Measurements from ENCODE around the gene BCO1.

BCO1 gene

DNA sequence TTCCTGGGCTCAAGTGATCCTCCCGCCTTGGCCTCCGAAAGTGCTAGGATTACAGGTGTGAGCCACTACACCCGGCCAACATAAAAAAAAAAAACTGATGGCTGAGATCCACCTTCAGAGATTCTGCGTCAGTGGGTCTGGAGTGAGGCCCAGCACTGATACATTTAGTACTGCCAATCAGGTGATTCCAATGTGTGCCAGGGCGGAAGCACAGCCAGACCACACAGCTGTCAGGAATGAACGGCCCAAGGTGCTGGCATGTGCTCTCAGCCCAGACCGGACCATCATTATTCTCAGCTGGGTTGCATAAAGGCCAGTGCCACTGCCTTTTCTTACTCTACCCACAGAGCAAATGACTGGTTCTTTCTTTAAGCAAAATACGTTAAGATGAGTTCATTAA, 1.2 kb upstream of the BCO1 start:
- DNase-seq: no peak

GRCh38 chr16:81237942-81238295, 570 bp upstream of the BCO1 start:
- no peak for DNase-seq

GRCh38 chr16:81239367-81240121, 1.1 kb downstream of the BCO1 start:
- DNase-seq: no peak

GRCh38 chr16:81241706-81242105, 3.2 kb downstream of the BCO1 start:
- no peak for DNase-seq

DNA sequence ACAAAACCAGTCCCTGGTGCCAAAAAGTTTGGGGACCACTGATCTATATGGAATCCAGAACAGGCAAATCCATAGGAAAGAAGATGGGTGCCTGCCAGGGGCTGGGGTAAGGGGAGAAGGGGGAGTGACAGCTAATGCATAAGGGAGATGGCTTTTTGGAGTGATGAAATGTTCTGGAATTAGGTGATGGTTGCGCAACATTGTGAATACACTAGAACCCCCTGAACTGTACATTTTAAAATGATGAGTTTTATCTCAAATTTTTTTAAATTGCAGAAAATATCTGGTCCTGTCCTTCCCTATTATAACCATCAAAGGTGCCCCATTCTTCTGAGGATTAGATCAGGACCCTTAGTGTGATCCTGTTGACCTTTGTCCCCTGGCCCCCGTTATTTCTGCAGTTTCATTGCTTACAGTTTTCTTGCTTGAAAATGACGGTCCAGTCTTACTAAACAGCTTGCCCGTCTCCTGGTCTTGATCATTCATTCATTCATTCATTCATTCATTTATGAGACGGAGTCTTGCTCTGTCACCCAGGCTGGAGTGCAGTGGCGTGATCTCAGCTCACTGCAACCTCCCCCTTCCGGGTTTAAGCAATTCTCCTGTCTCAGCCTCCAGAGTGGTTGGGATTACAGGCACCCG, 4.6 kb downstream of the BCO1 start:
- no peak for DNase-seq

DNA sequence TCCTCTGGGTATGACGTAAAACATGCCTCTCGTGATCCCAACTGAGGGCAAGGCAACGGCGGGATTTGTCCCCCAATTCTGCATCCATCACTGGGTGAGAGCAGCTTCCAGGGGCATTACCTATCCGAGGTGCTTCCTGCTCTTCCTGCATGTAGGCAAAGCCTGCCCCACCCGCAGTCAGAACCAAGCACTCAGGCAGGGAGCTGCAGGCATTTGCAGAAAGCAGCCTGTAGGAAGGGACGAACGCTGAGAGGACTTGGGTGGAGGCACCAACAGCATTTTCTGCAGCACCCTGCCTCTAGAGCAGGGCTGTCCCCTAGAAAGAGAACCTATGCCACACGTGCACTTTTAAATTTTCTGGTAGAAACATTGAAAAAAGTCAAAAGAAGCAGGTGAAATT, 5.5 kb downstream of the BCO1 start:
- no peak for DNase-seq

DNA sequence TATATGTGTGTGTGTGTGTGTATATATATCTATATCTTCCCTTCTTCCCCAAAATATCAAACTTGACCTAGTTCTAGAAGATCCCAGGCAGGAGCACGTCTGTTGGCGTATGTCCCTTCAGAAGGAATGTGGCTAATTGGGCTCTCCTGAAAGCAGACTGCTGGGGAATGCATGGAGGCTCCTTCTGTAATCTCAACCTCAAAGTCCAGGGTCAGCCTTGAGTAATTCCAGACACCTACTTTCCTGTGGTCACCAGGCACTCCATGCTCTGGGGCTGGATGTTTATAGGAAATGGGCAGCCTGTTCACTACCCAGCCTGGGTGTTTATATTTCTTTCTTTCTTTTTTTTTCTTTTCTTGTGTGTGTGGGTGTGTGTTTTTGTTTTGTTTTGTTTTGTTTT, 13.4 kb downstream of the BCO1 start:
- DNase-seq: no peak

GRCh38 chr16:81253141-81253540, 14.7 kb downstream of the BCO1 start:
- no peak for DNase-seq

DNA sequence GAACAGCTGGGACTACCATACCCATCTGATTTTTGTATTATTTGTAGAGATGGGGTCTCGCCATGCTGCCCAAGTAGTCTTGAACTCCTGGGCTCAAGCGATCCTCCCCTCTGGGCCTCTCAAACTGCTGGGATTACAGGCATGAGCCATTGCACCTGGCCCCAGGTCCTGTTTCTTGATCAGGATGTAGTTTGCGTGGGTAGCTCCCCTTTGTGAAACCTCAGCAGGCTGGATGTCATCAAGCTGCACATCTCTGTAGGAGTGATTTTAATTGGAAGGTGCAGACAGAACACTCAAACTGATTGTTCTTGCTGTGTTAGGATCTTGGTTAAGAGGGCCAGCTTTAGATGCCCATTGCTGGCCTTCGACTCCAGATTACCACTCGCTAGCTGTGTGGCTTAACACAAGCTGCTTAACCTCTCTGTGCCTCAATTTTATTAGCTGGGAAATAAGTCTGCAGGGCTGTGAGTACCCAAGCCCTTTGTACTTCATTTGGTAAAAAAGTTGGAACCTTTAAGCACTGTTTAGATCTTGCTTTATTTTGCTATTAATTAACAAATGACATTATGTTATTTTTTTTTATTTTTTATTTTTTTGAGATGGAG, 16.5 kb downstream of the BCO1 start:
- DNase-seq: no peak

DNA sequence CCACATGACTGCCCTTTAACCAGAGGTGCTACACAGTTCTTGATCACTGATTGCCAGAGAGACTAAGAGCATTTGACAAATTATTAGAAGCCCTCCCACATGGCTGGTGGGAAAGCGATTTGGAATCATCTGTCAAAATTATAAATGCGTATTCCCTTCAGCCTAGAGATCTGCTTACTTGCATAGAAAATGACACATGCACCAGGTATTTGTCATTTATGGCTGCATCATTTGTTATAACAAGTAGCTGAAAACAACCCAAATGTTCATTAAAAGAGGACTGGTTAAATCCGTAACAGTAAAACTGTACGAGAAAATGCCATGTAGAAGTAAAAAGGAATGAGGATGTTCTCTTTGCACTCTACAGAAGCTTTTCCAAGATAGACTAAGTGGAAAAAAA, 21.4 kb downstream of the BCO1 start:
- DNase-seq: no peak

GRCh38 chr16:81261049-81261648, 22.7 kb downstream of the BCO1 start:
- DNase-seq: no peak

DNA sequence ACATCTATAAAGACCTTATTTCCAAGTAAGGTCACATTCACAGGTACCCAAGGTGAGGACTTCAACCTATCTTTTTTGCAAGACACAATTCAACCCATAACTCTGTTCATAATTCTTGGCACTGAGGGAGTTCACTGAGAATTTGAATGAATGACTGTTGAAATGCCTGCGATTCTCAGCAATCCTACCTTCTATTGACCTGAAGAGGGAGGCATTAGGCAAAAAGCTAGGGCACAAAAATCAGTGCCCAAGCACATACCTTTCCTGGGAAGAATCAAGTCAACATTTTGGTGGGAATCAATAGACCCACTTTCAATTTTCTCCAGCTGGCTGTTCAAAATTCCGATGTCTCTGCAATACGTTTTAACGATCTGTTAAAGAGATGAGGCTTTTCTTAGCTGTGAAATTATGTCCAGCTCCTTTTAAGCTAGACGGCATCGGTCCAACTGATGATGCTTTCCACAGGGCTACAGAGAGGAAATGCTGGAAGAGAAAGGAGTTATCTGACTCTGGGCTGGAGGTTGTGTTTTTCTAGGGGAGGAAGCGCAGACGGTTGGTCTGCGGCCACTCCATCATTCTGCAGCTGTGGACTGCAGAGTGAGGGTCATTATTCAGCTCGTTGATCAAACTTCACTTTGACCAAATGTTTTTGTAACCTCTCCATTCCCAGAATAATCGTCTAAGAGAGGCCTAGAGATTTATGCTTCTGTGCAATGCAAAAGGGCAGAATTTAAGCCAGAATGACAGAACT, 25.2 kb downstream of the BCO1 start:
- DNase-seq: no peak

DNA sequence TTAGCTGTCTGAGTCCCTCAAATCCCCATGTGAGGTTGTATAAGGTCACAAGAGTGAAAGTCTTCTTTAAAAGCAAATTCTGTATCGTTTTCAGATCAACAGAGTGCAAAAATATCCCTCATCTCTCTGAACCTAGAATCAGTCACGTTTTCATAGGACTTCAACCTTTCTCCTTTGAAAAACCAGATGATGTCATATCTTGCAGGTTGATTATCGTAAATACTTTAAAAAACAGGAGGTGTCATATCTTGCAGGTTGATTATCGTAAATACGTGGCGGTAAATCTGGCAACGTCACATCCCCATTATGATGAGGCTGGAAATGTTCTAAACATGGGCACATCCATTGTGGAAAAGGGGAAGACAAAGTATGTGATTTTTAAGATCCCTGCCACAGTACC, 25.9 kb downstream of the BCO1 start:
- no peak for DNase-seq

DNA sequence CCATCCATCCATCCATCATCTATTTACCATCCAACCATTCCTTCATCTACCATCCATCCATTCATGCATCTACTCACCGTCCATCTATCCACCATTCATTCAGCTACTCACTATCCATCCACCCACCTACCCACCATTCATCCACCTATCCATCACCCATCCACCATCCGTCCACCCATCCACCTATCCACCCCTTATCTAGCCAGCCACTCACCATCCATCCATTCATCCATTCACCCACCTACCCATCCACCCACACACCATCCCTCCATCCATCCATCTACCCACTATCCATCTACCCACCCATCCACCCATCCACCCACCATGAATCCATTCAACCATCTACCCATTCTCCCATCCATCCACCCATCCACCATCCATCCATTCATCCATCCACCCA, 26.6 kb downstream of the BCO1 start:
- DNase-seq: no peak

DNA sequence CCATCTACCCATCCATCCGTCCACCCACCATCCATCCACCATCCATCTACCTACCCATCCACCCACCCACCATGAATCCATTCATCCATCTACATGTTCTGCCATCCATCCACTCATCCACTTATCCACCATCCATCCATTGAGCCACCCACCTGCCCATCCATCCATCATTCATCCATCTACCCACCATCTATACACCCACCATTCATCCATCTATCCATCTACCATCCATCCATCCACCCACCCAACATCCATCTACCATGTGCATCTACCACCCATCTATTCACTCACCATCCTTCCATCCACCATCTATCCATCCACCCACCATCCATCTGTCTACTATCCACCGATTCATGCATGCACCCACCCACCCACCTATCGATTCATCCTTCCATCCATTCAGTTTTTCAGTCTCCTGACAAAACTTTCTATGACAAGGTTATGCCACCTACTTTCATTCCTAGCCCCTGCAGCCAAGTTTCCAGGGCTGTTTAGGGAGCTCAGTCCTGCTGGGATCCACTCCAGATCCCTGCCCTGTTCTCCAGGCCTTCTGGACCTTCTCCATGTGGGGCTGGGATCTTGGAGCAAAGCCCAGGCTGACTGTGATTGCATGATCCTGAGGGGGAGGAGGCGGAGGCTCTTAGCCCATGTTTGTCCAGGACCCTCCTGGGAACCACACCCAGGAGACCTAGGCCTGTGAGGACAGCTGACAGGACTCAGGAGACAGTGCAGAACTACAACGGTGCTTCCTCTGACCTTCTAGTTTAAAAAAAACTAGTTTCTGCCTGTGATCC, 27.4 kb downstream of the BCO1 start:
- DNase-seq: no peak

DNA sequence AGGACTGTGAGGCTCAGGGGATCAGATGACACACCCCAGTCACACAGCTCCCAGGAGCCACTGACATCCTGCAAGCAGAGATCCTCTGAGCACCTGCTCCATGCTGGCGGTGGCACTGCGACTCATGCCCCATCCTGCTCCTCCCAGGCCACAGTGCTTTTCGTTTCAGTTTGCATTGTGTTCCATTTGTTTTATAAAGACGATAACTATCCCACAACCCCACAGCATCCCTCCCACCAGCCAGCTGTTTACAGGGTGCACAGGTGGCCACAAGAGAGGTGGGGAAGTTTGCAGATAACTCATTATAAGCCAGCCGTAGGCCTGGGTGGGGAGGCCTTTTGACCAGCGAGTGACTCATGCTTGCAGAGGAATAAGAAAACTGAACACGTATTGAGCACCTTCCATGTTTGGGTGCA, 28.2 kb downstream of the BCO1 start:
- DNase-seq: no peak

- no peak for DNase-seq
Observed at GRCh38 chr16:81268509-81268908, 30.0 kb downstream of the BCO1 start.

GRCh38 chr16:81273223-81273950, 34.9 kb downstream of the BCO1 start:
- DNase-seq: no peak

GRCh38 chr16:81275064-81275532, 36.6 kb downstream of the BCO1 start:
- DNase-seq: no peak

DNA sequence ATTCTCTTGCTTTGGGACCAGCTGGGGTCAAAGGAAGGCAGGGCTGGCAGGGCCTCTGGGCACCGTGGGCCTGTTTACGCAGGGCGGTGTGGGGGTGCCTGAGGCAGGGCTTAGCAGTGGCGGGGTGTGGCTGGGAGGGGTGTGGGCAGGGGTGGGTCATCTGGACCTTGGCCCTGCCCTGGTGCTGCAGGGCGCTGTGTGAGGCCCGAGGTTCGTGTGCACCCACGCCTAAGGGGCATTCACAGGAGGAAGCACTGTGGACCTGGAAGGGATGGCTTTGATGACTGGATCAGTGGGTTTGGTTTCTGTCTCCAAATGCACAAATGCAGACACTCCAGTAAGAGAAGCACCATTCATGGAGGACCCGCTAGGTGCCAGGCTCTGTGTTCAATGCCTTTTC, 37.3 kb downstream of the BCO1 start:
- DNase-seq: no peak

DNA sequence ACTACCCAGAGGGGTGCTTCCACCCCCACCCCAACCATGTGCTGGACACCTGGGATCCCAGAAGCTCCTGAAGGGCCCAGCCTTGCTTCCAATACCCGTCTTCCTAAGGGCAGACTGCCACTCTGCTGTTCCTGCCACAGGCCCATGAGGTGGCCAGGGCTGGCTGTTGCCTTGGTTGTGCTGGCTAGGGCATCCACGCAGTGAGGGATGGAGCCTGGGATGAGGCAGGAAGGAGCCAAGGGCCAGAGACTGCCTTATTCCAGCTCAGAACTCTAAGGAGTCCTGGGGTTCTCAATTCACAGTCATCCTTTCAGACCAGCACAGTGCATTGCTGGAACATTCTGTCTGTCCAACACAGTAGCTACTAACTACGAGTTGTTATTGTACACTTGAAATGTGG, 37.8 kb downstream of the BCO1 start:
- DNase-seq: no peak
